ENCODE data around the gene CYP27B1.

The CYP27B1 gene

GRCh38 chr12:57766464-57767304 lies at the start of gene CYP27B1:
CYP27B1 (minus strand) TSS chr12:57767078; CDS start chr12:57767041, 37 bp downstream.
- DNase-seq (ENCODE audit: low read depth), result no peak

GRCh38 chr12:57816001-57816854 lies 49.4 kb upstream of the CYP27B1 start:
- DNase-seq (ENCODE audit: low read depth), result no peak

GRCh38 chr12:57815177-57816000 lies 48.5 kb upstream of the CYP27B1 start:
- DNase-seq (ENCODE audit: low read depth), result no peak

- no peak for DNase-seq (ENCODE audit: low read depth)
These were observed 47.3 kb upstream of the CYP27B1 start for GRCh38 chr12:57813971-57814772.

DNA sequence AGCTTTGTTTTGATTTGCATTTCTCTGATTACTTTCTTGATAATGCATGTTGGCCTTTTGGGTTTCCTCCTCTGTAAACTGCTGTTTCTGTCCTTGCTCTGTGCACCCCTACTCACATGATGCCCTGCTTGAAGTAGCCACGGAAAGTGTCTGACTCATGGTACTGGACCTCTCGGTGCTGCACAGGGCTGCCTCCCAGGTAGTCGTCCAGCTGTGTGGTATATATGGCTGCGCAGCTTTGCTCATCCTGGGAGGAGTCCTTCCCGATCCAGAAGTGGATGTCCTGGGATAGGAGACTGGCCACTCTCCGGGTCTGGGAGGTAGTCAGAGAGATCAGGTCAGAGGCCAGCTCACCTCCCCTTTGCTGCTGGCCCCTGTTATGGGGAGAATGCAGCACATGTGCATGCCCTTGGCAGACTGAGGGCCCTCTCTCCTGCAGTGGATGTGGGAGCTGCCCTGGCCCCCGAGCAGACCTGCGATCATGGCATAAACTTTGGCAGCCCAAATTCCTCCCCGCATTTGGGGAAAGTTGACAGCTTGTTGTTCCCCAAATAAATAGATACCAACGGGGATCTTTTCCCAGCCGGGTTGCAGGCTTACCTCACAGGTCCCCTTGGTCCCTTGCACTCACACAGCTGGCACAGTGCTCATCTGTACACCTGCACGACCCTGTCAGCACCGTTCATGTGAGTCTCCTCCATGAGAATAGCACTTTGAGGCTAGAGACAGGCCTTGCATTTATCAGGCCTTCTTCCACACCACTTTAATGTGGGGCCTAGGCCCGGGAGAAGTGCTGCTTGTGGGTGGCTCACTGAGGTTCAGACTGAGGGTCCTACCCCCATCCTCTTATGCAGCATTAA lies 46.5 kb upstream of the CYP27B1 start:
- DNase-seq (ENCODE audit: low read depth), result no peak

DNA sequence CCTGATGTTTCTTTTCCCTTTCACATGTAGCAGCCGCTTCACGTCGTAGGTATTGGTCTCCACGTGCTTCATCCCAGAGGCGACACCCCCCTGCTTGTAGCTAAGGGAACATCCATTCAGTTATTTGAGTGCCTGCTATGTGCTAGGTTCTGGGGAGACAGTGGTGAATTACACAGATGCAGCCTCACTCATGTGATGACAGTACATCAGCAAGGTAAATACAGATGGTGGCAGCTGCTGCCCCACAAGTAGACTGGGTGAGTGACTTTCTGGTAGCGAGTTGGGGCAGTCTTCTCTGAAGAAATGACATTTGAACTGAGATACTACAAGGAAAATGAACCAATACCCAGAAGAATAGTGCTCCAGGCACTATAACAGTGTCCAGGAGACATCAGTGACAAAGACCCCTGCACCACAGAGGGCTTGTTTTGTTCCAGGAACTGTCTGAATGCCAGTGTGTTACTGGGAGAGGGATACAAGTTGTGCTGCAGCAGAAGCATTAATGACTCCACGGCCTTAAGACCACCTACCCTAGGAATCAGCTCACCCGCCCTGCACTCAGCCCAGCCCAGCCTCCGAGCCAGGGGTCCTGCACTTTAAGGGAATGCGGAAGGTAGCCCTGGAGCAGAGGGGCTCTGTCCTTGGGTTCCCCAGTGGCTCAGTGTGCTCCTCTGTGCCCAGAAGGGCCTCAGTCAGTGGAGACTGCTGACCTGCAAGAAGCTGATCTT lies 44.3 kb upstream of the CYP27B1 start:
- no peak for DNase-seq (ENCODE audit: low read depth)

GRCh38 chr12:57810450-57810849 lies 43.6 kb upstream of the CYP27B1 start:
- DNase-seq (ENCODE audit: low read depth), result no peak

DNA sequence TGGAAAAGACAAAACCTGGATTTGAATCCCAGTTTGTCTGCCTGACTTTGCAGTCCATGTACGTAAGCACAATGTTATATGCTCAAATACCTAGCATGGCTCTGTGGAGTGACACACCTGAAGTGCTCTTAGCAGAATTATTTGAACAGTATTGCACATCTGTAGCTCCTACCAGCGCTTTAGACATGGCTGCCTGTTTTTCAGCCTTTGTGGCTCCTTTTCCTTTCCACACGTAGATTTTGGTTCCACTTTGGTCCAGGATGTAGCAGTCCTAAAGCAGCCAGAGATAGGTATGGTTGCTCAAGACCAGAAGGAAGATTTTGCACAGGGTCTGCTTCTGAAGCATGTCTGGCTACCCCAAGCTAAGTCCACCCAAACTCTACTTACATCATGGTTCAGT lies 42.5 kb upstream of the CYP27B1 start:
- no peak for DNase-seq (ENCODE audit: low read depth)

- no peak for DNase-seq (ENCODE audit: low read depth)
These were observed 41.5 kb upstream of the CYP27B1 start for GRCh38 chr12:57808351-57808750.

GRCh38 chr12:57807285-57807684 lies 40.4 kb upstream of the CYP27B1 start:
- DNase-seq (ENCODE audit: low read depth), result no peak

DNA sequence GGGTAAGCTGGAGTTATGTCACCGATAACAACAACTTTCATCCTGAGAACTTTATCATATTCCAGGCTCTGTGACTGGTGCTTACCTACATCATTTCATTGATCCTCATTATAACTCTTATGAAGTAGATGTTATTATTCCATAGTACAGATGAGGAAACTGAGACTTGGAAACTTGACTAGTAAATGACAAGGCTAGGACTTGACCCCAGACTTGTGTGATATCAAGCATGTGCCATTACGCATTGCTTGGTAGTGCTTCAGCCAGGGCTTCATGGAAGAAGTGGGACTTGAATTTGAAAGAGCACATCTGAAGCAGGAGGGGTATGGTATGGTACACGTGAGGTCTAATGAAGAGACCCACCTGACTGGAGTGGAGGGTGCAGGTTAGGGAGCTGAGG lies 39.8 kb upstream of the CYP27B1 start:
- DNase-seq (ENCODE audit: low read depth), result no peak

DNA sequence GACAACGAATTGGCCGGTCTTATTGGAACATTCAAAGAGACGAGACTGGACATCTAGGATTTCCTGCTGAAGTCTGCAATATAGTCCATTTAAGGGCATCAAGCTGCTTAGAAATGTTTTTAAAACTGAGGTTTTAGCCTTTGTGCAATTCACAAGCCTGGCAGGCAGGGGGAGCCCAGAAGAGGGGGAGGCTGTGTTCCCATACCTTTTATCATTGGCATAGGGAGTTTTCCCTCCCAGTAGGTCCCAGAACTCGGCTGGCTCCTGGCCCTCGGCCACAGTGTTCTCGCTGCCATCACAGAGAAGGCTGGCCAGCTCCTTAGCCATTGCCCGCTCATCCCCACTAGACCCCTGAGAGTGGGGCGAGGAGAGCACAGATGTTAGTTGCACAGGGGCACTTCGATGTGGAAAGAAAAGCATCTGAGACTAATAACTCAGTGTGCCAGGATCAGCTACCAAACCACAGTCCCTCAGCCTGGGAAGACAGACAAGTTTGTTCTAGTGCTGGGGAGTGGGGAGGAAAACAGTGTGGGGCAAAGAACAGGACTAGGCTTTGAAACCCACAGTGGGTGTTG lies 36.5 kb upstream of the CYP27B1 start:
- no peak for DNase-seq (ENCODE audit: low read depth)

GRCh38 chr12:57802607-57803006 lies 35.7 kb upstream of the CYP27B1 start:
- DNase-seq (ENCODE audit: low read depth), result no peak

- no peak for DNase-seq (ENCODE audit: low read depth)
These were observed 34.1 kb upstream of the CYP27B1 start for GRCh38 chr12:57800965-57801364.

GRCh38 chr12:57797933-57798332 lies 31.1 kb upstream of the CYP27B1 start:
- DNase-seq (ENCODE audit: low read depth), result no peak

DNA sequence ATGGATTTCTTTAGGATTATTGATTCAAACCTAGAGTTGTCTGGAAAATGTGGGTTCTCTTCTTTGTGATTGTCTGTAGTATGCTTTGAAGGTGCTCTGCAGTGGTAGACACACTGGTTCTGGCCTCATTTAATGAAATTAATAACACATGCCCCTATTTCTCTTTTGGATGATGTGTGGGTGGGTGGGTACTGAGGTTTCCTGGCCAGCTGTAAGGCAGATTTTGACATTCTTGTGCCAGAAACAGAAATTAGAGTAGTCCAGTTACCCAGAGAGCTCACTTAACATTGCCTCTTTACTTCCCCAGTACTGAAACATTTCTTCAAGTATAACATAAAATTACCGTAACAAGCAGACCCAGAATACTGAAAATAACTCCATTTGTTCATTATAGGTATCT lies 30.1 kb upstream of the CYP27B1 start:
- DNase-seq (ENCODE audit: low read depth), result no peak

DNA sequence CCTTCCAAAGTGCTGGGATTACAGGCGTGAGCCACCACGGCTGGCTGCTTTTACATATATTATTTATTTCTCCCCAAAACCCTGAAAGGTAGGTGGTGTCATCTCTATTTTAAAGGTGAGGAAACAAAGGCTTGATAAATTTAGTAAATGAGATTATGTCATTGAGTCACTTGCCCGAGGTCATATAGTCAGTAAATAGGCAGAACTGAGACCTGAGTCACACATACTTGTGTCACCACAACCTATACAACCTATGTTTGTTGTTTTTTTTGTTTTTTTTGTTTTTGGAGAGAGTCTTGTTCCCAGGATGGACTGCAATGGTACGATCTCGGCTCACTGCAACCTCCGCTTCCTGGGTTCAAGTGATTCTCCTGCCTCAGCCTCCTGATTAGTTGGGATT lies 28.5 kb upstream of the CYP27B1 start:
- DNase-seq (ENCODE audit: low read depth), result no peak

DNA sequence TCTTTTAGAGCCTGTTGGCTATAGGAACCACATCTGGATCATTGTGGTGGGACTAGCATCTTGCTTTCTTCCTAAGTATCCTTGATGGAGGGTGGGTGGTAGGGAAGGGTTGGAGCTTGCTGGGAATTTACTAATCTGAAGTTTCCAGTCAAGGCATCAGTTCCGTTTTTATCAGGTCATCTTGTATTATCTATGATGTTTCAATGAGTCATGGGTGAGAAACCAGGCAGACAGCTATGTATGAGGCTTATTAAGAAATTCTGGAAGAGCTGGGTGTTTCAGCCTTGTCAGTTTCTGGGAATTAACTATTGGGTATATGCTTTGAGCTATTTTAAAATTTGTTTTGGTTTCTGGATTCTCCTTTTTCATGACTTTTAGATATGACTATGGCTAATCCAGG lies 27.0 kb upstream of the CYP27B1 start:
- DNase-seq (ENCODE audit: low read depth), result no peak

DNA sequence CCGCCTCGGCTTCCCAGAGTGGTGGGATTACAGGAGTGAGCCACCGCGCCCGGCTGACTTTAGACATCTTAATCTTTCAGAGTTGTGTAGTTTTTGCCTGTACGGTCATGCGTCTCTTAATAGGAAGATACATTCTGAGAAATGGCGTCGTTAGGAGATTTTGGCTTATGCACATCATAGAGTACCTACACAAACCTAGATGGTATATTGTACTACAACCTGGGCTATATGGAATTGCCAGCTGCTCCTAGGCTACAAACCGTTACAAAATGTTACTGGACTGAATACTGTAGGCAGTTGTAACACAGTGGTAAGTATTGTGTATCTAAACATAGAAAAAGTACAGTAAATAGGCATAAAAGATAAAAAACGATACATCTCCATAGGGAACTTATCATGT lies 17.0 kb upstream of the CYP27B1 start:
- no peak for DNase-seq (ENCODE audit: low read depth)

DNA sequence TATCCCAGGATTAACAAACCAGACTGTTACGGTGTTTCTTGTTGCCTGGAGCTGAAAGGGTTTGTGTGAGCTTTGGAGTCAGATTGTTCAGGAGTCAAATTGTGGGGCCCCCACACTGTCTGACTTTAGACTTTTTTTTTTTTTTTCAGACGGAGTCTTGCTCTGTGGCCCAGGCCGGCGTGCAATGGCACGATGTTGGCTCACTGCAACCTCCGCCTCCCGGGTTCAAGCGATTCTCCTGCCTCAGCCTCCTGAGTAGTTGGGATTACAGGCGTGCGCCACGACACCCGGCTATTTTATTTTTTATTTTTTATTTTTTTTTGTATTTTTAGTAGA lies 16.6 kb upstream of the CYP27B1 start:
- no peak for DNase-seq (ENCODE audit: low read depth)
